ENCODE results near the gene NR2C2AP. TPM values are rescaled to one million over a fixed set of nuclear protein-coding genes. Genes with fewer than 3 reads are reported as not detected.

Gene NR2C2AP
- total RNA-seq, 1 donor from 2014 or later, result 8.3 TPM

- peaks cover 4% of the 10 kb centered on the region for H3K9me3 Mint-ChIP-seq (ENCODE audit: low read depth)
- H3K36me3 Mint-ChIP-seq (ENCODE audit: low read depth), result no peaks in the 10 kb centered on the region
- no peak overlapping the region for H3K27ac Mint-ChIP-seq (ENCODE audit: unreplicated experiment)
- peaks cover 28% of the 10 kb centered on the region for H3K27me3 Mint-ChIP-seq (ENCODE audit: low read depth)
- no peak overlapping the region for H3K4me3 Mint-ChIP-seq (ENCODE audit: unreplicated experiment)
- no peak for DNase-seq (ENCODE audit: low spot score)
- H3K4me1 Mint-ChIP-seq (ENCODE audit: low read depth), result no peaks in the 10 kb centered on the region
- TF ChIP-seq CTCF (IDR thresholded peaks at IDR 0.05), result no peak
Observed at GRCh38 chr19:19214892-19215291, 11.7 kb upstream of the NR2C2AP start.

GRCh38 chr19:19214159-19214490, 10.9 kb upstream of the NR2C2AP start:
- no peaks in the 10 kb centered on the region for H3K4me1 Mint-ChIP-seq (ENCODE audit: low read depth)
- H3K36me3 Mint-ChIP-seq (ENCODE audit: low read depth), result no peaks in the 10 kb centered on the region
- H3K27me3 Mint-ChIP-seq (ENCODE audit: low read depth), result peaks cover 35% of the 10 kb centered on the region
- no peak for DNase-seq (ENCODE audit: low spot score)
- no peak for TF ChIP-seq CTCF (IDR thresholded peaks at IDR 0.05)
- H3K27ac Mint-ChIP-seq (ENCODE audit: unreplicated experiment), result no peak overlapping the region
- no peak overlapping the region for H3K4me3 Mint-ChIP-seq (ENCODE audit: unreplicated experiment)
- H3K9me3 Mint-ChIP-seq (ENCODE audit: low read depth), result peaks cover 4% of the 10 kb centered on the region

GRCh38 chr19:19213426-19214158, 10.4 kb upstream of the NR2C2AP start:
- H3K4me1 Mint-ChIP-seq (ENCODE audit: low read depth), result no peaks in the 10 kb centered on the region
- no peak overlapping the region for H3K4me3 Mint-ChIP-seq (ENCODE audit: unreplicated experiment)
- peaks cover 38% of the 10 kb centered on the region for H3K27me3 Mint-ChIP-seq (ENCODE audit: low read depth)
- no peak for TF ChIP-seq CTCF (IDR thresholded peaks at IDR 0.05)
- H3K36me3 Mint-ChIP-seq (ENCODE audit: low read depth), result no peaks in the 10 kb centered on the region
- no peak for DNase-seq (ENCODE audit: low spot score)
- H3K27ac Mint-ChIP-seq (ENCODE audit: unreplicated experiment), result no peak overlapping the region
- H3K9me3 Mint-ChIP-seq (ENCODE audit: low read depth), result peaks cover 4% of the 10 kb centered on the region

- no peak overlapping the region for H3K4me3 Mint-ChIP-seq (ENCODE audit: unreplicated experiment)
- no peak overlapping the region for H3K27ac Mint-ChIP-seq (ENCODE audit: unreplicated experiment)
- H3K27me3 Mint-ChIP-seq (ENCODE audit: low read depth), result peaks cover 38% of the 10 kb centered on the region
- no peaks in the 10 kb centered on the region for H3K4me1 Mint-ChIP-seq (ENCODE audit: low read depth)
- no peak for TF ChIP-seq CTCF (IDR thresholded peaks at IDR 0.05)
- no peaks in the 10 kb centered on the region for H3K36me3 Mint-ChIP-seq (ENCODE audit: low read depth)
- peaks cover 4% of the 10 kb centered on the region for H3K9me3 Mint-ChIP-seq (ENCODE audit: low read depth)
- DNase-seq (ENCODE audit: low spot score), result no peak
Observed at GRCh38 chr19:19212916-19213315, 9.7 kb upstream of the NR2C2AP start.

GRCh38 chr19:19211499-19212420, 8.5 kb upstream of the NR2C2AP start, which contains the start of gene NCAN:
Gene NCAN, plus strand, starts transcription at chr19:19211958. Its CDS starts 4,996 bp downstream, at chr19:19216954.
- no peak for DNase-seq (ENCODE audit: low spot score)
- no peaks in the 10 kb centered on the region for H3K36me3 Mint-ChIP-seq (ENCODE audit: low read depth)
- no peaks in the 10 kb centered on the region for H3K4me1 Mint-ChIP-seq (ENCODE audit: low read depth)
- no peak within 1 kb of the TSS for H3K4me3 Mint-ChIP-seq (ENCODE audit: unreplicated experiment)
- no peak within 1 kb of the TSS for H3K27ac Mint-ChIP-seq (ENCODE audit: unreplicated experiment)
- H3K27me3 Mint-ChIP-seq (ENCODE audit: low read depth), result peaks cover 42% of the 10 kb centered on the region
- H3K9me3 Mint-ChIP-seq (ENCODE audit: low read depth), result no peaks in the 10 kb centered on the region
- no peak for TF ChIP-seq CTCF (IDR thresholded peaks at IDR 0.05)
